ENCODE measurements around the gene METTL6. TPM values are rescaled to one million over a fixed set of nuclear protein-coding genes. Genes with fewer than 3 reads are reported as not detected.

Gene METTL6
- total RNA-seq = 8.0 TPM

GRCh38 chr3:15427182-15427880 lies at the start of gene METTL6, which contains the start of gene EAF1:
METTL6 (minus strand) TSS chr3:15427544; CDS start chr3:15426511, 1,033 bp downstream.
EAF1 (plus strand) TSS chr3:15427598; CDS start chr3:15427780, 182 bp downstream.
- Histone ChIP-seq H3K9me3 (no peaks in the 10 kb centered on the region), H3K27ac (peak within 1 kb of the TSS; percentile 86 to 90), H3K27me3 (no peaks in the 10 kb centered on the region), H3K4me1 (peaks cover 5 to 10% of the 10 kb centered on the region in 2 donors), H3K36me3 (peaks cover 3 to 30% of the 10 kb centered on the region in 2 donors), H3K4me3 (peak within 1 kb of the TSS; percentile 78 to 93)
- intact Hi-C loops (cut with DNase I) = loop anchor here (5.0 kb wide), 1 partner anchor 220 kb away; the partner anchor contains the start of gene CAPN7
- peak; percentile 31 to 91 for DNase-seq (ENCODE audit: low spot score in 2 of 2)
- TF ChIP-seq, protein P1, sequence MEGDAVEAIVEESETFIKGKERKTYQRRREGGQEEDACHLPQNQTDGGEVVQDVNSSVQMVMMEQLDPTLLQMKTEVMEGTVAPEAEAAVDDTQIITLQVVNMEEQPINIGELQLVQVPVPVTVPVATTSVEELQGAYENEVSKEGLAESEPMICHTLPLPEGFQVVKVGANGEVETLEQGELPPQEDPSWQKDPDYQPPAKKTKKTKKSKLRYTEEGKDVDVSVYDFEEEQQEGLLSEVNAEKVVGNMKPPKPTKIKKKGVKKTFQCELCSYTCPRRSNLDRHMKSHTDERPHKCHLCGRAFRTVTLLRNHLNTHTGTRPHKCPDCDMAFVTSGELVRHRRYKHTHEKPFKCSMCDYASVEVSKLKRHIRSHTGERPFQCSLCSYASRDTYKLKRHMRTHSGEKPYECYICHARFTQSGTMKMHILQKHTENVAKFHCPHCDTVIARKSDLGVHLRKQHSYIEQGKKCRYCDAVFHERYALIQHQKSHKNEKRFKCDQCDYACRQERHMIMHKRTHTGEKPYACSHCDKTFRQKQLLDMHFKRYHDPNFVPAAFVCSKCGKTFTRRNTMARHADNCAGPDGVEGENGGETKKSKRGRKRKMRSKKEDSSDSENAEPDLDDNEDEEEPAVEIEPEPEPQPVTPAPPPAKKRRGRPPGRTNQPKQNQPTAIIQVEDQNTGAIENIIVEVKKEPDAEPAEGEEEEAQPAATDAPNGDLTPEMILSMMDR (IDR thresholded peaks at IDR 0.05) = peak in 2 of 3 experiments; percentile 12 to 22

DNA sequence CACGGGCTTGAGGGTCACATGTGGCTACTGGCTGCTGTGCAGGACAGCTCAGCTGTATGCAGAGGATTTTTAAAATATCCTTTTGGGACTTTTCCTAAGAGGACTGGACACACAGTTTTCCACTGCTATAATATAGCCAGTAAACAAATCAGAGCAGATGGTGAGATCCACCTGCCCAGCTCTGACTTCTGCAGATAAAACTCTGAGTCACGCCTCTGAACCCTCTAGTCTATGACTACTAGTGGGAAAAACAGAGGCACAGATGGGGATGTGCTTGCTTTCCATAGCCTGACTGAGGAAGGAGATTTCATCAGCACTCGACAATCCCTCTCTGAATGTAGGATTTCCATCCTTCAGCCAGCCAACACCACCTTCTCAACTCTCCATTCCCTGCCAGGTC lies 49.0 kb upstream of the METTL6 start:
- H3K9me3 ChIP-seq = no peaks in the 10 kb centered on the region
- no peak overlapping the region for H3K4me3 ChIP-seq
- H3K4me1 ChIP-seq = no peaks in the 10 kb centered on the region
- TF ChIP-seq, protein P1 (IDR thresholded peaks at IDR 0.05) = no peak
- no peak overlapping the region for H3K27ac ChIP-seq
- intact Hi-C loops (cut with DNase I) = no loop called here
- H3K36me3 ChIP-seq = no peaks in the 10 kb centered on the region
- no peak for DNase-seq (ENCODE audit: low spot score in 2 of 2)
- no peaks in the 10 kb centered on the region for H3K27me3 ChIP-seq

GRCh38 chr3:15475161-15475560 lies 47.8 kb upstream of the METTL6 start:
- Histone ChIP-seq H3K4me1 (no peaks in the 10 kb centered on the region), H3K4me3 (no peak overlapping the region), H3K36me3 (no peaks in the 10 kb centered on the region), H3K27ac (no peak overlapping the region), H3K9me3 (no peaks in the 10 kb centered on the region), H3K27me3 (no peaks in the 10 kb centered on the region)
- intact Hi-C loops (cut with DNase I) = no loop called here
- TF ChIP-seq, protein P1 (IDR thresholded peaks at IDR 0.05) = no peak
- DNase-seq (ENCODE audit: low spot score in 2 of 2) = no peak

GRCh38 chr3:15471861-15472260 lies 44.5 kb upstream of the METTL6 start:
- no peak for DNase-seq (ENCODE audit: low spot score in 2 of 2)
- Histone ChIP-seq H3K4me3 (no peak overlapping the region), H3K4me1 (peaks cover 0 to 3% of the 10 kb centered on the region in 2 donors), H3K9me3 (no peaks in the 10 kb centered on the region), H3K27ac (no peak overlapping the region), H3K36me3 (peaks cover 0 to 4% of the 10 kb centered on the region in 2 donors), H3K27me3 (no peaks in the 10 kb centered on the region)
- intact Hi-C loops (cut with DNase I) = no loop called here
- TF ChIP-seq, protein P1 (IDR thresholded peaks at IDR 0.05) = no peak

- no peak for DNase-seq (ENCODE audit: low spot score in 2 of 2)
- Histone ChIP-seq H3K9me3 (no peaks in the 10 kb centered on the region), H3K4me1 (peaks cover 0 to 3% of the 10 kb centered on the region in 2 donors), H3K36me3 (peaks cover 0 to 4% of the 10 kb centered on the region in 2 donors), H3K27ac (no peak overlapping the region), H3K4me3 (no peak overlapping the region), H3K27me3 (no peaks in the 10 kb centered on the region)
- intact Hi-C loops (cut with DNase I) = no loop called here
- TF ChIP-seq, protein P1 (IDR thresholded peaks at IDR 0.05) = no peak
Measured at GRCh38 chr3:15470849-15471248, 43.5 kb upstream of the METTL6 start.

Data from ascending aorta (tissue), 2 donors.